ENCODE results near the gene CCDC82. TPM values are rescaled to one million over a fixed set of nuclear protein-coding genes. Genes with fewer than 3 reads are reported as not detected.
A peak's percentile ranks its signal among the peaks of the same experiment; 100 is the strongest.

Gene CCDC82
- total RNA-seq, 1 donor from 2014 or later: 28.5 TPM

GRCh38 chr11:96333191-96333719, 56.5 kb downstream of the CCDC82 start:
- intact Hi-C loops (cut with micrococcal nuclease): no loop called here
- Mint-ChIP-seq H3K27ac (no peak overlapping the region), H3K36me3 (ENCODE audit: low read depth) (peaks cover 33% of the 10 kb centered on the region), H3K27me3 (ENCODE audit: insufficient read depth) (no peaks in the 10 kb centered on the region), H3K9me3 (no peaks in the 10 kb centered on the region), H3K4me1 (ENCODE audit: low read depth) (peaks cover 81% of the 10 kb centered on the region), H3K4me3 (no peak overlapping the region)
- DNase-seq (ENCODE audit: low spot score): no peak

GRCh38 chr11:96332126-96332771, 57.5 kb downstream of the CCDC82 start:
- DNase-seq (ENCODE audit: low spot score): no peak
- H3K4me1 Mint-ChIP-seq (ENCODE audit: low read depth): peaks cover 72% of the 10 kb centered on the region
- intact Hi-C loops (cut with micrococcal nuclease): no loop called here
- peaks cover 32% of the 10 kb centered on the region for H3K36me3 Mint-ChIP-seq (ENCODE audit: low read depth)
- no peaks in the 10 kb centered on the region for H3K27me3 Mint-ChIP-seq (ENCODE audit: insufficient read depth)
- H3K27ac Mint-ChIP-seq: peak overlapping the region; percentile 31
- peak overlapping the region; percentile 5 for H3K4me3 Mint-ChIP-seq
- no peaks in the 10 kb centered on the region for H3K9me3 Mint-ChIP-seq

- Mint-ChIP-seq H3K9me3 (no peaks in the 10 kb centered on the region), H3K4me3 (no peak overlapping the region), H3K4me1 (ENCODE audit: low read depth) (peaks cover 67% of the 10 kb centered on the region), H3K27me3 (ENCODE audit: insufficient read depth) (no peaks in the 10 kb centered on the region), H3K27ac (no peak overlapping the region), H3K36me3 (ENCODE audit: low read depth) (peaks cover 32% of the 10 kb centered on the region)
- DNase-seq (ENCODE audit: low spot score): no peak
- intact Hi-C loops (cut with micrococcal nuclease): no loop called here
Observed at GRCh38 chr11:96331699-96332116, 58.0 kb downstream of the CCDC82 start.

- peaks cover 29% of the 10 kb centered on the region for H3K36me3 Mint-ChIP-seq (ENCODE audit: low read depth)
- peak overlapping the region; percentile 18 for H3K27ac Mint-ChIP-seq
- H3K4me3 Mint-ChIP-seq: no peak overlapping the region
- no peak for DNase-seq (ENCODE audit: low spot score)
- H3K4me1 Mint-ChIP-seq (ENCODE audit: low read depth): peaks cover 63% of the 10 kb centered on the region
- no peaks in the 10 kb centered on the region for H3K9me3 Mint-ChIP-seq
- no peaks in the 10 kb centered on the region for H3K27me3 Mint-ChIP-seq (ENCODE audit: insufficient read depth)
- intact Hi-C loops (cut with micrococcal nuclease): no loop called here
Observed at GRCh38 chr11:96330511-96330859, 59.2 kb downstream of the CCDC82 start.

GRCh38 chr11:96329855-96330510, 59.7 kb downstream of the CCDC82 start:
- DNase-seq (ENCODE audit: low spot score): no peak
- Mint-ChIP-seq H3K9me3 (no peaks in the 10 kb centered on the region), H3K36me3 (ENCODE audit: low read depth) (peaks cover 27% of the 10 kb centered on the region), H3K27ac (peak overlapping the region; percentile 47), H3K4me1 (ENCODE audit: low read depth) (peaks cover 65% of the 10 kb centered on the region), H3K27me3 (ENCODE audit: insufficient read depth) (no peaks in the 10 kb centered on the region), H3K4me3 (no peak overlapping the region)
- intact Hi-C loops (cut with micrococcal nuclease): loop anchor here (1.0 to 2.0 kb wide), 2 partner anchors 9 to 23 kb away; no protein-coding TSS in a partner anchor

DNA sequence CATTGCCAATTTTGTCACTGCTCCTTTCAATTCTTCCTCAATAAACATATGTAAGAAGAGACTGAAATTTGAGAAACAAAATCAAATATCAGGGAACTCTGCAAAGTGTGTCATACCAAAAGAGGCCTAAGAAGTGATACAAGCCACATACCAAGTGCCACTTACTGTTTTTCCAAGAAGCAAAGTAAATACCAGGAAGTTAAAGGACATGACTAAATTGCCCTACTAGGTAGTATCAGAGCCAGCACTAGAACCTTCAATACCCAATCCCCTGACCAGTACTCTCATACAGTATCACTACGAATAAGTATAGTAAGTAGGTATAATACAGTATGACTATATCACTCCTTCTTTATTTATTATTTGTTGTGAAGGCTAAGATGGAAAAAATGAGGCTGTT, 60.3 kb downstream of the CCDC82 start:
- intact Hi-C loops (cut with micrococcal nuclease): loop anchor here (1.0 to 2.0 kb wide), 2 partner anchors 10 to 23 kb away; no protein-coding TSS in a partner anchor
- Mint-ChIP-seq H3K9me3 (no peaks in the 10 kb centered on the region), H3K4me1 (ENCODE audit: low read depth) (peaks cover 63% of the 10 kb centered on the region), H3K27ac (peak overlapping the region; percentile 47), H3K27me3 (ENCODE audit: insufficient read depth) (no peaks in the 10 kb centered on the region), H3K4me3 (peak overlapping the region; percentile 11), H3K36me3 (ENCODE audit: low read depth) (peaks cover 27% of the 10 kb centered on the region)
- no peak for DNase-seq (ENCODE audit: low spot score)

DNA sequence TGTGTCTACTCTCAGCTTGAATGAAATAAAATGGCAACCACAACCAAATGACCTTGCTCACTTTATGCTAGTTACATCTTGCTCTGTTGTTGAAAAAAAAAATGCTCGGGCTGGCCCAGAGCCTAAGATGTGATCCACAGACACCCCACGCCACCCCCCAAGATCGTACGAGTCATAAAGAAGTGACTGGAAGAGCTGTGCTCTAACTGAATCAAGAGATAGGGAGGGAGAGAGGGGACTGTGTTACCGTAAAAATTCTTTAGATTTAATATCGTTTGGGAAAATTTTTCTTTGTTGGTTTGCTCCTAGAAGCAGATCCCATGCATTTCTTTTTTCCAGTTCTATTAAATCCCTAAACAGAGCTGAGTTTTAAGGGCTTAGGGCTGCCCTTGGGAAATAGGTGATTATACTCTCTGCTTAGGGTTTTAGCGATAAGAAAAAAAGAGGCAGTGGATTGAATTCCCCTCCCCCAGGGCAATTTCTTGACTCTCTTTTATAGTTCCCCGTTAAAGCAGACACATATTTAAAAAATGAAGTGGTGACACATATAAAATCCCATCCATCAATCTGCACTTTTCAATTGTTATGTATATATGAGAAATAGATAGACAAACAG, 61.2 kb downstream of the CCDC82 start:
- no peak for DNase-seq (ENCODE audit: low spot score)
- H3K4me1 Mint-ChIP-seq (ENCODE audit: low read depth): peaks cover 57% of the 10 kb centered on the region
- H3K4me3 Mint-ChIP-seq: no peak overlapping the region
- intact Hi-C loops (cut with micrococcal nuclease): loop anchor here (1.0 to 2.0 kb wide), 2 partner anchors 11 to 22 kb away; no protein-coding TSS in a partner anchor
- H3K27me3 Mint-ChIP-seq (ENCODE audit: insufficient read depth): no peaks in the 10 kb centered on the region
- no peaks in the 10 kb centered on the region for H3K9me3 Mint-ChIP-seq
- H3K36me3 Mint-ChIP-seq (ENCODE audit: low read depth): peaks cover 24% of the 10 kb centered on the region
- H3K27ac Mint-ChIP-seq: no peak overlapping the region

DNA sequence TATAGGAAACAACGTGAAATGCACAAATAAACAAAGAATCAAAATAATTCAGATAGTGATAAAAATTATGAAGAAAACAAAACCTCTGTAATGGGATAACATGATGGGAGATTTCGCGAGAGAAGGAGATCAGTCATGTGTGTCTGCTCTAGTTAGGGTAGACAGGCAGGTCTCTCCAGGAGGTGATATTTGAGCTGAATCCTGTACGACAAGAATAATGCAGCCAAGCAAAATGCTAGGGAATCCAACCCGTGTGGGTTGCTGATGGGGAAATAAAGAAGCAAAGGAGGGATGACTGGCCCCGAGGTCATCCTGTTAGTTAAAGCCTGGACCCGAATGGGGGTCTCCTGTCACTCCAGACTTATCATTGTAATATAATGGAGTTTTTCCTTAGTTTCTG, 62.8 kb downstream of the CCDC82 start:
- intact Hi-C loops (cut with micrococcal nuclease): no loop called here
- H3K27ac Mint-ChIP-seq: no peak overlapping the region
- no peak overlapping the region for H3K4me3 Mint-ChIP-seq
- peaks cover 27% of the 10 kb centered on the region for H3K36me3 Mint-ChIP-seq (ENCODE audit: low read depth)
- H3K27me3 Mint-ChIP-seq (ENCODE audit: insufficient read depth): no peaks in the 10 kb centered on the region
- H3K4me1 Mint-ChIP-seq (ENCODE audit: low read depth): peaks cover 42% of the 10 kb centered on the region
- H3K9me3 Mint-ChIP-seq: no peaks in the 10 kb centered on the region
- DNase-seq (ENCODE audit: low spot score): no peak

DNA sequence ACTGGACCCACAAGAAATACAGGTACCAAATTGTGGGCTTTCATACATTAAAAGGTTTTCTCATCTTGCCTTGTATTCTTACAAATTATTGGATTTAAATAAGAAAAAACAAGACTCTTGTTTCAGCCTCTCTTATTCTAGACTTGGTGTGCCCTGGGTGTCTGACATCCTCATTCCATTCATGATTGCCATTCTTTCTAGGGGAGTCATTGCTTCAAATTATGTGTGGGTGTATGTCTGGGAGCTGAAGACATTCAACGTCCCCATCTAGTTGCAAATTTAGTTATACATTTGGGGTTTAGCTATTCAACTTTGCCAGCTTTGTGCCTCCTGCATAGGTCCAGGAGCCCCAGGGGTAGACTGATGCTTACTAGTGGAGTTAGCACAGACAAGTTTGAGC, 64.8 kb downstream of the CCDC82 start:
- peaks cover 34% of the 10 kb centered on the region for H3K4me1 Mint-ChIP-seq (ENCODE audit: low read depth)
- H3K9me3 Mint-ChIP-seq: no peaks in the 10 kb centered on the region
- H3K27me3 Mint-ChIP-seq (ENCODE audit: insufficient read depth): no peaks in the 10 kb centered on the region
- no peak overlapping the region for H3K27ac Mint-ChIP-seq
- intact Hi-C loops (cut with micrococcal nuclease): no loop called here
- H3K36me3 Mint-ChIP-seq (ENCODE audit: low read depth): peaks cover 32% of the 10 kb centered on the region
- H3K4me3 Mint-ChIP-seq: no peak overlapping the region
- DNase-seq (ENCODE audit: low spot score): no peak

- no peaks in the 10 kb centered on the region for H3K27me3 Mint-ChIP-seq (ENCODE audit: insufficient read depth)
- no peaks in the 10 kb centered on the region for H3K9me3 Mint-ChIP-seq
- intact Hi-C loops (cut with micrococcal nuclease): no loop called here
- no peak for DNase-seq (ENCODE audit: low spot score)
- H3K4me1 Mint-ChIP-seq (ENCODE audit: low read depth): peaks cover 30% of the 10 kb centered on the region
- H3K36me3 Mint-ChIP-seq (ENCODE audit: low read depth): peaks cover 26% of the 10 kb centered on the region
- H3K27ac Mint-ChIP-seq: no peak overlapping the region
- H3K4me3 Mint-ChIP-seq: no peak overlapping the region
Observed at GRCh38 chr11:96323642-96323985, 66.1 kb downstream of the CCDC82 start.

- H3K36me3 Mint-ChIP-seq (ENCODE audit: low read depth): peaks cover 30% of the 10 kb centered on the region
- H3K4me1 Mint-ChIP-seq (ENCODE audit: low read depth): peaks cover 32% of the 10 kb centered on the region
- DNase-seq (ENCODE audit: low spot score): no peak
- no peaks in the 10 kb centered on the region for H3K9me3 Mint-ChIP-seq
- H3K27ac Mint-ChIP-seq: no peak overlapping the region
- no peaks in the 10 kb centered on the region for H3K27me3 Mint-ChIP-seq (ENCODE audit: insufficient read depth)
- intact Hi-C loops (cut with micrococcal nuclease): no loop called here
- H3K4me3 Mint-ChIP-seq: no peak overlapping the region
Observed at GRCh38 chr11:96322775-96323641, 66.7 kb downstream of the CCDC82 start.

DNA sequence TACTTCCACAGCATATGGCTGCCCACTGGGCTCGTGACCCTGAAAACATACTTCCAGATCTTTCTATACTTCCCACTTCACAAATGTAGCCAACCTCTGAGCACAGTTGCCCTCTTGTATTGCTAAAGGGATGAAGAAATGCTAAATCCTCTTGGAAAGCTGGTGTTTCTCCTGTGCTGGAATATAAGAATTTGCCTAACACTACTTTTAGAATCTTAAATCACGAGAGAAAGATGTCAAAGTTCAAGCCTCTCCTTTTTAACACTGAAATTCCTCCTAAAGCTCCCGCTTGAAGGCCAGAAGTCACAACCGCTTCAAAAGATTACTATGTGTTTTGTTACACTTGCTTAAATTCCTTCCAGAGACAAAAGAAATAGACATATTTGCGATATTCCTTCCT, 68.6 kb downstream of the CCDC82 start:
- H3K36me3 Mint-ChIP-seq (ENCODE audit: low read depth): peaks cover 39% of the 10 kb centered on the region
- H3K27me3 Mint-ChIP-seq (ENCODE audit: insufficient read depth): no peaks in the 10 kb centered on the region
- H3K27ac Mint-ChIP-seq: no peak overlapping the region
- no peak overlapping the region for H3K4me3 Mint-ChIP-seq
- no peaks in the 10 kb centered on the region for H3K9me3 Mint-ChIP-seq
- intact Hi-C loops (cut with micrococcal nuclease): no loop called here
- H3K4me1 Mint-ChIP-seq (ENCODE audit: low read depth): peaks cover 41% of the 10 kb centered on the region
- DNase-seq (ENCODE audit: low spot score): no peak

Data from activated T-helper 1 cell treated with anti-CD3 and anti-CD28 coated beads, Interleukin-12 subunit alpha, Interleukin-12 subunit beta, Interleukin-2, Interleukin-4 antibody, amounts not matched to agents 30 ng/mL and 10 ng/mL and 1 ng/mL, durations not matched to agents 14 hours and 24 hours and 36 hours (primary cell).